Epithelial cell of esophagus (primary cell): ENCODE measurements around the gene MINAR1.
"Not testable (repeated sequence)": the region's sequence is repeated elsewhere in the genome, so short reads cannot be mapped to it uniquely, and the experiment has no call there.

ENCODE experiments used
- DNase-seq: peaks from one replicate; pipeline ENCODE4 v3.0.0; 2010; ENCODE audit warnings: low read depth
- H3K4me3 ChIP-seq: 2 replicates; pipeline ENCODE4 v1.5.1; 2011; ENCODE audit warnings: mild to moderate bottlenecking, low read length, control low read depth
- TF ChIP-seq, protein P1 (sequence below): IDR thresholded peaks from 2 replicates; pipeline ENCODE4 v1.5.1; 2011; ENCODE audit warnings: low read depth, mild to moderate bottlenecking, low read length, control low read depth, inconsistent platforms; ENCODE audit not compliant: insufficient read depth; ENCODE audit errors: missing control alignments

The MINAR1 gene

DNA sequence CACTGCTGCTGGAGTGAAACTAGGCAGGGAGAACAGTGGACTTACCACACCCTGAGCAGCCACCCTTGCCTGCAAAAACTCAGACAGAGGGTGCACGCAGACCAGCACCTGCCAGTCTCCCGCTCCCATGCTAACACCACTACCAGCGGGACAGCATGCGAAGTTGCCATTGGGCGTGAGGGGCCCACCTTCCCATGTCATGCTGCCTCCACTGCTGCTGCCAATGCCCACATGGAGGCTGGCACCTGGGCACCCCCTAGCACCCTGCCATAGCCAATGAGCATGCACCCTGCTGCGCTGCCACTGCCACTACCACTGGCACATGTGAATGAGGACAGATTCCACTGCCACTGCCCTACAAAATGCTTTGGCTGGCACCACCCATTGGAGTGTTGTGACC, 19.7 kb upstream of the MINAR1 start:
- H3K4me3 ChIP-seq = no peak overlapping the region
- TF ChIP-seq, protein P1, sequence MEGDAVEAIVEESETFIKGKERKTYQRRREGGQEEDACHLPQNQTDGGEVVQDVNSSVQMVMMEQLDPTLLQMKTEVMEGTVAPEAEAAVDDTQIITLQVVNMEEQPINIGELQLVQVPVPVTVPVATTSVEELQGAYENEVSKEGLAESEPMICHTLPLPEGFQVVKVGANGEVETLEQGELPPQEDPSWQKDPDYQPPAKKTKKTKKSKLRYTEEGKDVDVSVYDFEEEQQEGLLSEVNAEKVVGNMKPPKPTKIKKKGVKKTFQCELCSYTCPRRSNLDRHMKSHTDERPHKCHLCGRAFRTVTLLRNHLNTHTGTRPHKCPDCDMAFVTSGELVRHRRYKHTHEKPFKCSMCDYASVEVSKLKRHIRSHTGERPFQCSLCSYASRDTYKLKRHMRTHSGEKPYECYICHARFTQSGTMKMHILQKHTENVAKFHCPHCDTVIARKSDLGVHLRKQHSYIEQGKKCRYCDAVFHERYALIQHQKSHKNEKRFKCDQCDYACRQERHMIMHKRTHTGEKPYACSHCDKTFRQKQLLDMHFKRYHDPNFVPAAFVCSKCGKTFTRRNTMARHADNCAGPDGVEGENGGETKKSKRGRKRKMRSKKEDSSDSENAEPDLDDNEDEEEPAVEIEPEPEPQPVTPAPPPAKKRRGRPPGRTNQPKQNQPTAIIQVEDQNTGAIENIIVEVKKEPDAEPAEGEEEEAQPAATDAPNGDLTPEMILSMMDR = no peak
- no peak for DNase-seq

DNA sequence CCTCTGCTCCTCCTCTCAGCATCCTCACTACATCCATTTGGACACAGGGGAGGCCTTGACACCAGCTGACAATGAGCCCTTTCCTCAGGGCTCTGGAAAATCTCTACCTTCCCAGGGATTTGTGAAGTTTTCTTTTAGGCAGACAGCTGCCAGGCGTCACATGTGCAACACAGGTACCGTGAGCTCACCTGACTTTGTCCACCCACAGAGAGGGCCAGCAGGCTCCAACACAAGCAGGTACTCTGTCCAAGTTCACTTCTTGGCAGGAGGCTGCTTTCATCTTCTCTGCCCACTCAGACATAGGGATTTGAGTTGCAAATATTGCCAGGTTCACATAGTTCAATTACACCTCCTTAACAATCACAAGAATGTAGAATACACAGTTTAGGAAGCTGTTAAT, 15.3 kb upstream of the MINAR1 start:
- TF ChIP-seq, protein P1 = no peak
- H3K4me3 ChIP-seq = no peak overlapping the region
- no peak for DNase-seq

DNA sequence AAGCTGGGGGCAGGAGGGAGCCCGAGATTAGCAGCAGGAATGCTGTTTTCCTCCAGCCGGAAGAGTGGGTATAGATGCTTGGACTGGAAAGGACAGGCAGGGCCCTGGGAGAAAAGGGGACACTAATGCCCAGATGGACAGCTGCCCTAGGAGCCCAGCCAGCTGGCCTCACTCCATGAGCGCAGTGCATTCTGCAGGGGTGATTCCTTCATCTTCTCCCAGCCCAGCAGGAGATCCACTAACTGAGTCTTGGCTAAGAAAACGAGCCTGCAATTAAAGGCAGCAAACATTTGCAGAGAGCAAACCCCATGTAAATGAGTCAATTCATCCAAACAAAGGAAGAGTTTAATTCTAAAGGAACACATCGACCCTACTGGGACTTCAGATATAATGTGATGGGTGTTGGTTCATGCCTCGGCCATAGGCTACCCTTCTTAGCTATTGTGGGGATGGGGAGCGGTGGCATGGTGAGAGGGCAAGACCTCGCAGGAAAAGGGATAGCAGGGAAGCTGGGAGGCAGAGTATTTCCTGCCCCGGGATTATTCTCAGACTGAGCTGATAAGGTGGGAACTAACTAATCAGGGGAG, 13.3 kb upstream of the MINAR1 start:
- TF ChIP-seq, protein P1 = no peak
- no peak overlapping the region for H3K4me3 ChIP-seq
- DNase-seq = no peak

DNA sequence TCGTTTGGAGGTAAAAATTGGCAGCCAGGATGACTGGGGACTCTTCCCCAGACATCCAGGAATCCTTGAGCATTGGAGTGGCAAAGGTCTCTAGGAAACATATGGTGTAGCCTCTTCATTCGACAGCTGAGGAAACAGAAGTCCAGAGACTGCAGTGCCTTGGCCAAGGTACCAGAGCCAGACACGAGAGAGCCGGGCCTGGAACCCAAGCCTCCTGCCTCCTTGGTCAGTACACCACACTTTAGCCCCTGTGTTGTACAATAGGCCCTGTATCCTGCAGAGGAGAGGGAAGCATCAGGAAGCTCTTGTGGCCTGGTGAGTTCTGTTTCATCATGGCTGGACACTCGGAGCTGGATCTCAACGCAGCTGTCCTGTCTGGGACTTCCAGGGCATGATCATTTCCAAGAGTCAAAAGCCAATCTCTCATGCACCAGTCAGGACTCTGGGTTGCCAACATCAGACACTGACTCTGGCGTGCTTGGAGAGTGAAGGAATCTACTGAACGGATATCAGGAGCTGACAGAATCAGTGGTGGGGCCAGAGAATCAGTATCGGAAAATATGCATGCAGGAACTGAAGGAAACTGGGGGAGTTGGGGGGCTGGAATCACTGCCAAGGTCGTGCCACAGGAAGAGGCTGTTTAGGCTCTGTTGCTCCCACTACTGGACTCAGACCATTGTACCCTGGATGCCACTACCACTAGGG, 6.4 kb upstream of the MINAR1 start:
- TF ChIP-seq, protein P1 = no peak
- no peak overlapping the region for H3K4me3 ChIP-seq
- no peak for DNase-seq

DNA sequence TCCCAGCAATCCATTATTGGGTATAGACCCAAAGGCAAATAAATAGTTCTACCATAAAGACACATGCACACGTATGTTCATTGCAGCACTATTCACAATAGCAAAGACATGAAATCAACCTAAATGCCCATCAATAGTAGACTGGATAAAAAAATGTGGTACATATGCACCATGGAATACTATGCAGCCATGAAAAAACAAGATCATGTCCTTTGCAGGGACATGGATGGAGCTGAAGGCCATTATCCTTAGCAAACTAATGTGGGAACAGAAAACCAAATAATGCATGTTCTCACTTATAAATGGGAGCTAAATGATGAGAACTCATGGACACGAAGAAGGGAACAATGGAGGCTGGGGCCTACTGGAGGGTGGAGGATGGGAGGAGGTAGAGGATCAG, 5.2 kb upstream of the MINAR1 start:
- H3K4me3 ChIP-seq, DNase-seq: not testable (repeated sequence)

DNA sequence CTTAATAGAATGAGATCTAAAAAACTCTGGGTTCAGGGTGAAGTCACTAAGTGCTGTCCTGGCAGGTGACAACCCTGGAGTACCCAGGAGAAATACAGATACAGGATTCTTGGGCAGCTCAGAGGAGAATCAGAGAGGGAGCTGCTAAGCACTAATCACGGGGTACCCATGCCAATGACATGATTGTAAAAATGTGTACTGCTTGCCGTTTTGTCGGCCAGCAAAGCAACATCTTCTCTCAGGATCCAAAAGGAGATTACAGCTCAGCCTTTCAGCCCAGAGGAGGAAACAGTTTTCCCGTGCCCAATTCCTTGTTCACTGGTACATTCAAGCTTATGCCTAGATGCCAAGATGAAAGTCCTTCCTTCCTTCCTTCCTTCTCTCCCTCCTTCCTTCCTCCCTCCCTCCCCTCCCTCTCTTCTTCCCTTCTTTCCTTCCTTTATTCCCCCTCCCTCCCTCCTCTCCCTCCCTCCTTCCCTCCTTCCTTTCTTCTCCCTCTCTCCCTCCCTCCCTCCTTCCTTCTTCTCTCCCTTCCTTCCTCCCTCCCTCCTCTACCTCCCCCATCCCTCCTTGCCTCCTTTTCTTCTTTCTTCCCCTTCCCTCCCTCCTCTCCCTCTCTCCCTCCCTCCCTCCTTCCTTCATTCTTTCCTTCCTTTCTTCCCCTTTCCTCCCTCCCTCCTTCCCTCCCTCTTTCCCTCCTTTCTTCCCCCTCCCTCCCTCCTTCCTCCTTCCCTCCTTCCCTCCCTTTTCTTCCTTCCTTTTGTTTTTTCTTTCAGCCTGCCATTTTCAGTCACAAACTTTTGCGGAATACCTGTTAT, 4.1 kb upstream of the MINAR1 start:
- DNase-seq = no peak
- TF ChIP-seq, protein P1 = no peak
- H3K4me3 ChIP-seq = no peak overlapping the region

DNA sequence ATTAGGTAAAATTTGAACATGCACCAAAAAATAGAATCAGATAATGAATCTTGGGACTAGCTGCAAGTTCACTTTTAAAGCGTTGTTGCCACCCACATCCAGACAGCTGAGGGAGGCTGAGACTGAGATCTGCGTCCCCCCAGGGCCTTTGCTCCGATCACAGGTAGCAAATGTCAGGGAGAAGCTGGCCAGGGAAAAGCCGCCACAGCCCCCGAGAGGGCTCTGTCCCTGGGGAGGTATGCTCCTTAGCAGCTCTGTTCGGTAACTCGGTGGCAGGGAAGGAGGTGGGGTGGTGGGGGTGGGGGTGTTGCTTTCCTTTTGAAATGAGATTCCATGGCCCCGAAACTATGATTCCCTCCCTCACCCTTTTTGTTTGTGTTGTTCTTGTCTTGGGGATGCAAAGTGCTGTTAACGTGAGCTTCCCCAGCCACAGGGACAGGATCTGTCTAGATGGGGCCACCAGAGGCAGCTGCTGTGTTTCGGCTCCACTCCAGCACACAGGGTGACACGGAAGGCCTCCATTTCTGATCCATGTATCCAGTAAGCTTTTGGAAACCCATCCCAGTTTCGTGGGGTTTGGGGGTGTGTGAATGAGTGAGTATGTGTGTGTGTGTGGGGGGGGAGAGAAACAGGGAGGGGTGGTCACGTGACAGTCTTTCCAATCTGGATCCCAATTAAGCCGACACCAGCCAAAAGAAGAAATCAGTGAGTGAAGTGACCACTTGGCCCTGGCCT, 1.1 kb upstream of the MINAR1 start:
- TF ChIP-seq, protein P1 = no peak
- peak overlapping the region; percentile 22 for H3K4me3 ChIP-seq
- no peak for DNase-seq
